GM21576 (cell line): ENCODE measurements around the gene AGAP2.
"Not testable (repeated sequence)": the region's sequence is repeated elsewhere in the genome, so short reads cannot be mapped to it uniquely, and the experiment has no call there.

Experiments
- ATAC-seq: cut with Tn5 transposase; IDR thresholded peaks from one replicate; pipeline ENCODE4 v1.9.1; 2021; ENCODE audit warnings: mild to moderate bottlenecking, moderate library complexity; ENCODE audit not compliant: unreplicated experiment

The AGAP2 gene

GRCh38 chr12:57724003-57724935 is 14.3 kb downstream of the AGAP2 start:
- no peak for ATAC-seq

GRCh38 chr12:57723630-57723962 is 14.9 kb downstream of the AGAP2 start:
- no peak for ATAC-seq

GRCh38 chr12:57722716-57723629 is 15.6 kb downstream of the AGAP2 start:
- no peak for ATAC-seq

GRCh38 chr12:57721846-57722608 is 16.5 kb downstream of the AGAP2 start:
- not testable (repeated sequence) for ATAC-seq

- no peak for ATAC-seq
Measured at GRCh38 chr12:57720606-57721595, 17.6 kb downstream of the AGAP2 start.

DNA sequence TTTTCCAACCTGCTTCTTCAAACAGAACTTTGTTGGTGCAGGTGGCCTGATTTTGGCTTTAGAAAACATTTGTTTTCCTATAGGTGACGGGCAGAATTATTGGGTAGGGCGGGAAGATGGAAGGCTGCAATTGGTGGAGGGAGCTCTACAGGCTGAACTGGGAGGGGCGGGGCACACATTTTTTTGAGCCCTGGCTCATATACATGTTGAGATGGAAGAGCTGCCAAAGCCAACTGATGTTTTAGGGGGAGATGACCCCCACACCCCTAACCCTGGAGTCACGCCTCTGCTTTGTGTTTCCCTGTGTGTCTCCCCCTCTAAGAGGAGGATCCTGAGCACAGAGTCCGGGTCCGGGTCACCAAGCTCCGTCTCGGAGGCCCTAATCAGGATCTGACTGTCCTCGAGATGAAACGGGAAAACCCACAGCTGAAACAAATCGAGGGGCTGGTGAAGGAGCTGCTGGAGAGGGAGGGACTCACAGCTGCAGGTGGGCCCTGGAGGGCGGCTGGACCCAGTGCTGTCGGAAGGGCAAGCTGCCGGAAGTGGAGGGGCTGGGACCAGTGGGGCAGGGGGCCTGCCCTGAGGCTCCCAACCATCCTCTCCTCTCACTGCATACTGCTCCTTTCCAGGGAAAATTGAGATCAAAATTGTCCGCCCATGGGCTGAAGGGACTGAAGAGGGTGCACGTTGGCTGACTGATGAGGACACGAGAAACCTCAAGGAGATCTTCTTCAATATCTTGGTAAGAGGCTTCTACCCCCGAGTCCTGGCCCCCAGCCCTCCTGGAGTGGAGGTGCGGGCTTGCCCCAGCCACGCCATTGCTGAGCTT is 18.6 kb downstream of the AGAP2 start:
- ATAC-seq: no peak

DNA sequence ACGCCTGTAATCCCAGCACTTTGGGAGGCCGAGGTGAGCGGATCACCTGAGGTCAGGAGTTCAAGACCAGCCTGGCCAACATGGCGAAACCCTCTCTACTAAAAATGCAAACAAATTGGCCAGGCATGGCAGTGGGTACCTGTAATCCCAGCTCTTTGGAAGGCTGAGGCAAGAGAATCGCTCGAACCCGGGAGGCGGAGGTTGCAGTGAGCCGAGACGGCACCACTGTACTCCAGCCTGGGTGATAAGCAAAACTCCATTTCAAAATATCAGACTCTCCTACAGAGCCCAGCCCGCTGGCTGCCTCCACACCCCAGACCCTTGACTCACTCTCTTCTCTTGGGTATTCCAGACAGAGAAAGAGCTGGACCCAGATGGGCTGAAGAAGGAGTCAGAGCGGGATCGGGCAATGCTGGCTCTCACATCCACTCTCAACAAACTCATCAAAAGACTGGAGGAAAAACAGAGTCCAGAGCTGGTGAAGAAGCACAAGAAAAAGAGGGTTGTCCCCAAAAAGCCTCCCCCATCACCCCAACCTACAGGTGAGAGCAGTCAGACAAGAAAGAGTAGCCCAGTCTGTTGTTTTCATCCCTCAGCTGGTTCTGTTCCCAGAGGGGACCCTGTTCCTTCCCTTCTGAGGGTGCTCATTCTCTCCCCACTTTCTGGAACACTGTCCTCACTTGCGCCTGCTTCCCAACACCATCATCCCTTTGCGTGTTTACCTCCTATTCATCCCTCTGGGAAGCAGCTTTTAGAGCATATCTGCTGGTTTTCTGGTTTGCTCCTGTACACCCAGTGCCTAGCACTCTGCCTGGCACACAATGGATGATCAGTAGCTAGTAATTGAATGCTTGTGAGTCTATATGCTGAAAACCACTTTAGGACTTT is 19.7 kb downstream of the AGAP2 start:
- ATAC-seq: no peak

GRCh38 chr12:57717846-57718640 is 20.5 kb downstream of the AGAP2 start:
- ATAC-seq: no peak

DNA sequence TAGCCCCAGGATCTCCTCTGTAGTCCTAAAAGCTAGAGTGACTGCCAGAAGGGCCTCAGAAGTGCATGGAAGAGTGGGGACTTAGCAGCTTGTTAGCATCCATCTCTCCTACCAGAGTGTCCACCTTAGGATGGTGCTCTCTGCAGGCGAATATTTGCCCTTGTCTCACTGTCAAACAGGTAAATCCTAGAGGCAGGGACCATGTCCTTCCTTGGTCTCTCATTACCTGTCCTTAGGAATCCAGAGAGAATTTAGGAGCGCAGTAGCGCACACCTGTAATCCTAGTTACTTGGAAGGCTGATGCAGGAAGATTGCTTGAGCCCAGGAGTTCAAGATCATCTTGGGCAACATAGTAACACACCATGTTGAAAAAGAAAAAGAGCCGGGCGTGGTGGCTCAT is 21.4 kb downstream of the AGAP2 start:
- no peak for ATAC-seq

- no peak for ATAC-seq
Measured at GRCh38 chr12:57716305-57716704, 22.2 kb downstream of the AGAP2 start.

DNA sequence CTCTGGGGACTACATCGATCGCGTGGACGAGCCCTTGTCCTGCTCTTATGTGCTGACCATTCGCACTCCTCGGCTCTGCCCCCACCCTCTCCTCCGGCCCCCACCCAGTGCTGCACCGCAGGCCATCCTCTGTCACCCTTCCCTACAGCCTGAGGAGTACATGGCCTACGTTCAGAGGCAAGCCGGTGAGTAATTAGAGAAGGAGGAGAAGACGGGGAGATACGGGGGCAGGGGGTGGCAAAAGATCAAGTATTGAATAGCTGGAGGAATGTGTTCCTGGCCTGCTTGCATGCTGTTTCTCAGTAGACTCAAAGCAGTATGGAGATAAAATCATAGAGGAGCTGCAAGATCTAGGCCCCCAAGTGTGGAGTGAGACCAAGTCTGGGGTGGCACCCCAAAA is 22.8 kb downstream of the AGAP2 start:
- ATAC-seq: no peak

GRCh38 chr12:57715036-57715748 is 23.4 kb downstream of the AGAP2 start:
- not testable (repeated sequence) for ATAC-seq

DNA sequence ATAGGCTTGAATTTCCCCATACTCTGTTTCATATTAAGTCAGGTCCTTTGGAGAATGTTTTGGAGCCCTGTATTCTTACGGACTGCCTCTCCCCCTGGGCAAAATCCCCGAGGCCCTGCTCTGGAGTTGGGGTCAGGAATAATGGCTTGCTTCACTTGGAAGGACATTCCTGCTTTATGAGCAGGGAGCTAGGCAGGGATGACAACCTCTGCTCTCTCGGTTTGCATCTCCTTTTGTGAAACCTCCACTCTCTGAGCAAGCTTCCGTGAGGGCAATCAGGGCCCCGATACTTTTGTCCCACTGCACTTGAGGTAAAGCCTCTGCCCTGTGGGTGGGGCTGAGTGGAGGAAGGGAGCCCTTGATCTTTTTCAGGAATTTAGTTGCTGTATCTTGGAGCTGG is 25.3 kb downstream of the AGAP2 start:
- no peak for ATAC-seq

DNA sequence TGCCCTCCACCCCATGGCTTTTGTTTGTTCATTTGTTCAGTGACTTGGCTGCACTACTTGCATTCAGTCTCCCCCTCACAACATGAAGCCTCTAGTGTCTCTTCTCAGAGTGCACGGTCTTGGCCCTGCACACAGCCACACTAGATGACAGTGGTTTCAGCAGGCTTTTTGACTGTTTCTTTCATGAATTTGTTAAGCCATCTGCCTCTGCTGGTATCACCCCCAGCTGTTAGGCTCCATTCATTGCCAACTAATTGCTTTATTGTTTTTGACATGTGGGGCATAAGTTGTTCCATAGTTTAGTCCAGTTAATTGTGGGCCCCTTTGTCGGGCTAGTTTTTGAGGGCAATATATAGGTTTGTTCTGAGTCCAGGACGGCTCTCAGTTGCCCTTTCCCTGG is 25.8 kb downstream of the AGAP2 start:
- no peak for ATAC-seq

DNA sequence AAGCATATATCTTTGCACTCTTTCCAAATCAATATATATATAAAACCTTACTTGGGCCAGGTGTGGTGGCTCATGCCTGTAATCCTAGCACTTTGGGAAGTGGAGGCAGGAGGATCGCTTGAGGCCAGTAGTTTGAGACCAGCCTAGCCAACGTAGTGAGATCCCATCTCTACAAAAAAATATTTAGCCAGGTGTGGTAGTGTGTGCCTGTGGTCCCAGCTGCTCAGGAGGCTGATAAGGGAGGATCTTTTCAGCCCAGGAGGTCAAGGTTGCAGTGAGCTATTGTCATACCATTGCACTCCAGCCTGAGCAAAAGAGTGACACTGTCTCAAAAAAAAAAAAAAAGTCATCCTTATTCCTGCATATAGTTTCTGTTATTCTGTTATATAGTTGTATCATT is 30.2 kb downstream of the AGAP2 start:
- no peak for ATAC-seq

GRCh38 chr12:57707250-57707649 is 31.3 kb downstream of the AGAP2 start:
- no peak for ATAC-seq

GRCh38 chr12:57700317-57700716 is 38.2 kb downstream of the AGAP2 start:
- no peak for ATAC-seq
